ENCODE results near the gene MTFR2. TPM values are rescaled to one million over a fixed set of nuclear protein-coding genes. Genes with fewer than 3 reads are reported as not detected.

The MTFR2 gene
- polyA plus RNA-seq = 1.5 TPM

GRCh38 chr6:136249811-136250685, at the start of gene MTFR2:
Gene MTFR2 (minus strand): TSS chr6:136250311. CDS start chr6:136249099, 1,212 bp downstream.
- H3K9me3 Mint-ChIP-seq = no peaks in the 10 kb centered on the region
- peak within 1 kb of the TSS; percentile 84 to 98 (median 96) for H3K4me3 Mint-ChIP-seq
- peak within 1 kb of the TSS; percentile 13 to 97 (median 67) for H3K27ac Mint-ChIP-seq
- peaks cover 25 to 37% (median 34%) of the 10 kb centered on the region in 3 donors for H3K4me1 Mint-ChIP-seq
- peaks cover 1% of the 10 kb centered on the region for H3K36me3 Mint-ChIP-seq
- no peaks in the 10 kb centered on the region for H3K27me3 Mint-ChIP-seq

GRCh38 chr6:136294621-136295020, 44.5 kb upstream of the MTFR2 start:
- Mint-ChIP-seq H3K27ac (peak overlapping the region in 1 of 3 donors; percentile 50), H3K9me3 (peaks cover 0 to 2% (median 0%) of the 10 kb centered on the region in 3 donors), H3K4me1 (peaks cover 5 to 9% (median 6%) of the 10 kb centered on the region in 3 donors), H3K36me3 (peaks cover 3% of the 10 kb centered on the region), H3K27me3 (no peaks in the 10 kb centered on the region), H3K4me3 (no peak overlapping the region)

- H3K27ac Mint-ChIP-seq = peak overlapping the region; percentile 100
- H3K9me3 Mint-ChIP-seq = no peaks in the 10 kb centered on the region
- peaks cover 1% of the 10 kb centered on the region for H3K27me3 Mint-ChIP-seq
- H3K4me1 Mint-ChIP-seq = peaks cover 18 to 25% (median 22%) of the 10 kb centered on the region in 3 donors
- no peaks in the 10 kb centered on the region for H3K36me3 Mint-ChIP-seq
- peak overlapping the region; percentile 96 to 100 (median 98) for H3K4me3 Mint-ChIP-seq
Observed at GRCh38 chr6:136290410-136291010, 40.4 kb upstream of the MTFR2 start.

GRCh38 chr6:136289579-136290409, 39.7 kb upstream of the MTFR2 start, which contains the start of gene BCLAF1:
Gene BCLAF1 (minus strand): TSS chr6:136289846. CDS start chr6:136279866, 9,980 bp downstream.
- Mint-ChIP-seq H3K4me1 (peaks cover 24 to 32% (median 30%) of the 10 kb centered on the region in 3 donors), H3K36me3 (no peaks in the 10 kb centered on the region), H3K9me3 (no peaks in the 10 kb centered on the region), H3K27me3 (peaks cover 1% of the 10 kb centered on the region), H3K4me3 (peak within 1 kb of the TSS; percentile 96 to 100 (median 98)), H3K27ac (peak within 1 kb of the TSS; percentile 100)

GRCh38 chr6:136289327-136289578, 39.1 kb upstream of the MTFR2 start:
- Mint-ChIP-seq H3K27me3 (peaks cover 1% of the 10 kb centered on the region), H3K9me3 (no peaks in the 10 kb centered on the region), H3K4me3 (peak overlapping the region; percentile 96 to 100 (median 98)), H3K36me3 (no peaks in the 10 kb centered on the region), H3K27ac (peak overlapping the region; percentile 100), H3K4me1 (peaks cover 30 to 37% (median 35%) of the 10 kb centered on the region in 3 donors)

- Mint-ChIP-seq H3K27me3 (peaks cover 1% of the 10 kb centered on the region), H3K4me1 (peaks cover 32 to 41% (median 39%) of the 10 kb centered on the region in 3 donors), H3K4me3 (peak overlapping the region; percentile 96 to 100 (median 98)), H3K27ac (peak overlapping the region; percentile 100), H3K36me3 (no peaks in the 10 kb centered on the region), H3K9me3 (no peaks in the 10 kb centered on the region)
Observed at GRCh38 chr6:136288566-136289326, 38.6 kb upstream of the MTFR2 start.

GRCh38 chr6:136284909-136285308, 34.8 kb upstream of the MTFR2 start:
- no peaks in the 10 kb centered on the region for H3K36me3 Mint-ChIP-seq
- peaks cover 59 to 65% (median 64%) of the 10 kb centered on the region in 3 donors for H3K4me1 Mint-ChIP-seq
- H3K9me3 Mint-ChIP-seq = no peaks in the 10 kb centered on the region
- peak overlapping the region; percentile 44 to 100 (median 59) for H3K27ac Mint-ChIP-seq
- H3K4me3 Mint-ChIP-seq = peak overlapping the region; percentile 7 to 96 (median 82)
- H3K27me3 Mint-ChIP-seq = peaks cover 3% of the 10 kb centered on the region

GRCh38 chr6:136282906-136283305, 32.8 kb upstream of the MTFR2 start:
- Mint-ChIP-seq H3K4me3 (peak overlapping the region; percentile 10 to 84 (median 46)), H3K9me3 (no peaks in the 10 kb centered on the region), H3K36me3 (no peaks in the 10 kb centered on the region), H3K27me3 (peaks cover 1% of the 10 kb centered on the region), H3K27ac (peak overlapping the region in 1 of 3 donors; percentile 100), H3K4me1 (peaks cover 62 to 65% (median 63%) of the 10 kb centered on the region in 3 donors)

GRCh38 chr6:136280032-136280609, 30.0 kb upstream of the MTFR2 start:
- no peaks in the 10 kb centered on the region for H3K36me3 Mint-ChIP-seq
- no peaks in the 10 kb centered on the region for H3K9me3 Mint-ChIP-seq
- H3K4me1 Mint-ChIP-seq = peaks cover 48 to 57% (median 48%) of the 10 kb centered on the region in 3 donors
- peaks cover 1% of the 10 kb centered on the region for H3K27me3 Mint-ChIP-seq
- H3K4me3 Mint-ChIP-seq = no peak overlapping the region
- peak overlapping the region in 1 of 3 donors; percentile 64 for H3K27ac Mint-ChIP-seq

- H3K4me1 Mint-ChIP-seq = peaks cover 5 to 13% (median 7%) of the 10 kb centered on the region in 3 donors
Observed at GRCh38 chr6:136274062-136274461, 24.0 kb upstream of the MTFR2 start.

GRCh38 chr6:136265101-136265500, 15.0 kb upstream of the MTFR2 start:
- Mint-ChIP-seq H3K36me3 (peaks cover 4% of the 10 kb centered on the region), H3K4me1 (peaks cover 7 to 16% (median 7%) of the 10 kb centered on the region in 3 donors), H3K27ac (peak overlapping the region in 1 of 3 donors; percentile 90), H3K9me3 (no peaks in the 10 kb centered on the region), H3K4me3 (peak overlapping the region in 1 of 4 donors; percentile 58), H3K27me3 (no peaks in the 10 kb centered on the region)

More at GRCh38 chr6:136274062-136274461, 24.0 kb upstream of the MTFR2 start:
- Mint-ChIP-seq H3K27ac (no peak overlapping the region), H3K9me3 (no peaks in the 10 kb centered on the region), H3K27me3 (no peaks in the 10 kb centered on the region), H3K36me3 (peaks cover 3% of the 10 kb centered on the region), H3K4me3 (no peak overlapping the region)

GRCh38 chr6:136262940-136263339, 12.8 kb upstream of the MTFR2 start:
- Mint-ChIP-seq H3K36me3 (peaks cover 1% of the 10 kb centered on the region), H3K4me1 (peaks cover 7 to 16% (median 7%) of the 10 kb centered on the region in 3 donors), H3K27ac (peak overlapping the region in 2 of 3 donors; percentile 6 to 31), H3K27me3 (no peaks in the 10 kb centered on the region), H3K9me3 (no peaks in the 10 kb centered on the region), H3K4me3 (peak overlapping the region in 1 of 4 donors; percentile 7)

GRCh38 chr6:136254851-136255466, 4.8 kb upstream of the MTFR2 start:
- Mint-ChIP-seq H3K9me3 (no peaks in the 10 kb centered on the region), H3K4me3 (no peak overlapping the region), H3K36me3 (peaks cover 1% of the 10 kb centered on the region), H3K27ac (peak overlapping the region in 2 of 3 donors; percentile 11 to 35), H3K4me1 (peaks cover 15 to 29% (median 21%) of the 10 kb centered on the region in 3 donors), H3K27me3 (no peaks in the 10 kb centered on the region)
